ENCODE measurements around the gene ZNF678.
"Not testable (repeated sequence)": the region's sequence is repeated elsewhere in the genome, so short reads cannot be mapped to it uniquely, and the experiment has no call there.

Gene ZNF678

DNA sequence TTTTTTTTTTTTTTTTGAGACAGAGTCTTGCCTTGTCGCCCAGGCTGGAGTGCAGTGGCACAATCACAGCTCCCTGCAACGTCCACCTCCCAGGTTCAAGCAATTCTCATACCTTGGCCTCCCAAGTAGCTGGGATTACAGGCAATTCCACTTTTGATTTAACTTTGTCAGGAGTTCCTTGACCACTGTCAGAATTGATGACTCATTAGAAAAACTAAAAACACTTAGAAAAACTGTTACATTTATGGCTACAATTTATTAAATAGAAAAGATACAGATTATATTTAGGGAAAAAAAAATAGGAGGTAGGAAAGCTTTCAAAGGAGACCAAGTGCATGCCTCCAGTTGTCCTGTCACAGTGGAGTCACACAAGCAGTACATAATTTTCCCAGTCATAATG, 20.0 kb downstream of the ZNF678 start:
- Histone ChIP-seq H2AFZ (ENCODE audit: low read length) (no peak overlapping the region), H3K9me2 (ENCODE audit: low read depth, low read length) (no peaks in the 10 kb centered on the region), H3K4me1 (ENCODE audit: insufficient read depth, low read length, severe bottlenecking) (no peaks in the 10 kb centered on the region), H3K36me3 (ENCODE audit: insufficient read depth, low read length) (peaks cover 19% of the 10 kb centered on the region), H3K27me3 (ENCODE audit: insufficient read depth, low read length) (no peaks in the 10 kb centered on the region), H3F3A (ENCODE audit: insufficient read depth, low read length) (no peaks in the 10 kb centered on the region), H3K4me2 (ENCODE audit: low read length) (no peak overlapping the region), H4K20me1 (ENCODE audit: insufficient read depth, low read length) (no peaks in the 10 kb centered on the region), H3K79me2 (ENCODE audit: insufficient read depth, low read length) (peaks cover 18% of the 10 kb centered on the region), H3K9ac (ENCODE audit: low read length) (no peak overlapping the region), H3K4me3 (ENCODE audit: low read depth, low read length, poor library complexity, severe bottlenecking) (no peak overlapping the region), H3K9me3 (ENCODE audit: low read length) (peaks cover 31% of the 10 kb centered on the region), H3K27ac (ENCODE audit: low read depth, low read length, poor library complexity, severe bottlenecking) (no peak overlapping the region)
- TF ChIP-seq, protein P1, sequence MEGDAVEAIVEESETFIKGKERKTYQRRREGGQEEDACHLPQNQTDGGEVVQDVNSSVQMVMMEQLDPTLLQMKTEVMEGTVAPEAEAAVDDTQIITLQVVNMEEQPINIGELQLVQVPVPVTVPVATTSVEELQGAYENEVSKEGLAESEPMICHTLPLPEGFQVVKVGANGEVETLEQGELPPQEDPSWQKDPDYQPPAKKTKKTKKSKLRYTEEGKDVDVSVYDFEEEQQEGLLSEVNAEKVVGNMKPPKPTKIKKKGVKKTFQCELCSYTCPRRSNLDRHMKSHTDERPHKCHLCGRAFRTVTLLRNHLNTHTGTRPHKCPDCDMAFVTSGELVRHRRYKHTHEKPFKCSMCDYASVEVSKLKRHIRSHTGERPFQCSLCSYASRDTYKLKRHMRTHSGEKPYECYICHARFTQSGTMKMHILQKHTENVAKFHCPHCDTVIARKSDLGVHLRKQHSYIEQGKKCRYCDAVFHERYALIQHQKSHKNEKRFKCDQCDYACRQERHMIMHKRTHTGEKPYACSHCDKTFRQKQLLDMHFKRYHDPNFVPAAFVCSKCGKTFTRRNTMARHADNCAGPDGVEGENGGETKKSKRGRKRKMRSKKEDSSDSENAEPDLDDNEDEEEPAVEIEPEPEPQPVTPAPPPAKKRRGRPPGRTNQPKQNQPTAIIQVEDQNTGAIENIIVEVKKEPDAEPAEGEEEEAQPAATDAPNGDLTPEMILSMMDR (IDR thresholded peaks at IDR 0.05; ENCODE audit: low read length), result no peak
- no peak for TF ChIP-seq EZH2 (IDR thresholded peaks at IDR 0.05; ENCODE audit: borderline replicate concordance, low read length)

DNA sequence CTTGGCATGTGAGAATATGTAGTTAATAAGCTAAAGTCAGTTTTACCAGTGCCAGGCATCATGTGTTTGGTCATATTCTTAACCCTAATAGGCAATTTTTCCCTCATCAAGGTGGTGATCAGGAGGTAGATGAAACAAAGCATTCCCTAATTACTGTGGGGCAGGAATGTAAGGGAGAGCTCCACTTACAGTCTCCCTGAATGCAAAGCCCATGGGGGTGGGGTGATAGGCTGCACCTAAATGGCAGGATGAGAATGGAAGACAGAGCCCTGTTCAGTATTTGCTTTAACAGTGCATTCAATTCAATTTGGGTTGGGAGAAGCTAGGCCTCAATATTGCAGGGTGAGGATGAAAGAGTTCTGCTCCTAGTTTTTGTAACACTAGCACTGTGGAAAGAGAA, 23.4 kb downstream of the ZNF678 start:
- H4K20me1 ChIP-seq (ENCODE audit: insufficient read depth, low read length), result no peaks in the 10 kb centered on the region
- H3K36me3 ChIP-seq (ENCODE audit: insufficient read depth, low read length), result peaks cover 19% of the 10 kb centered on the region
- peaks cover 11% of the 10 kb centered on the region for H3K79me2 ChIP-seq (ENCODE audit: insufficient read depth, low read length)
- no peaks in the 10 kb centered on the region for H3F3A ChIP-seq (ENCODE audit: insufficient read depth, low read length)
- H3K9me3 ChIP-seq (ENCODE audit: low read length), result peaks cover 17% of the 10 kb centered on the region
- no peaks in the 10 kb centered on the region for H3K4me1 ChIP-seq (ENCODE audit: insufficient read depth, low read length, severe bottlenecking)
- no peak overlapping the region for H3K27ac ChIP-seq (ENCODE audit: low read depth, low read length, poor library complexity, severe bottlenecking)
- H3K9me2 ChIP-seq (ENCODE audit: low read depth, low read length), result no peaks in the 10 kb centered on the region
- no peak for TF ChIP-seq EZH2 (IDR thresholded peaks at IDR 0.05; ENCODE audit: borderline replicate concordance, low read length)
- TF ChIP-seq, protein P1 (IDR thresholded peaks at IDR 0.05; ENCODE audit: low read length), result no peak
- H3K4me2 ChIP-seq (ENCODE audit: low read length), result no peak overlapping the region
- no peak overlapping the region for H2AFZ ChIP-seq (ENCODE audit: low read length)
- H3K4me3 ChIP-seq (ENCODE audit: low read depth, low read length, poor library complexity, severe bottlenecking), result no peak overlapping the region
- no peak overlapping the region for H3K9ac ChIP-seq (ENCODE audit: low read length)
- no peaks in the 10 kb centered on the region for H3K27me3 ChIP-seq (ENCODE audit: insufficient read depth, low read length)

DNA sequence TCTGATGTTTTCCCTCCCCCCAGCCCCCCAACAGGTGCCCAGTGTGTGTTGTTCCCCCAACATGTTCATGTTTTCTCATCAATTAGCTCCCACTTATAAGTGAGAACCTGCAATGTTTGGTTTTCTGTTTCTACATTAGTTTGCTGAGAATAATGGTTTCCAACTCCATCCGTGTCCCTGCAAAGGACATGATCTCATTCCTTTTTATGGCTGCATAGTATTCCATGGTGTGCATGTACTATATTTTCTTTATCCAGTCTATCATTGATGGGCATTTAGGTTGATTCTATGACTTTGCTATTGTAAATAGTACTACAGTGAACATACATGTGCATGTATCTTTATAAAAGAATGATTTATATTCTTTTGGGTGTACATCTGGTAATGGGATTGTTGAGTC, 24.6 kb downstream of the ZNF678 start:
- no peaks in the 10 kb centered on the region for H3K4me1 ChIP-seq (ENCODE audit: insufficient read depth, low read length, severe bottlenecking)
- H3K79me2 ChIP-seq (ENCODE audit: insufficient read depth, low read length), result peaks cover 1% of the 10 kb centered on the region; the same call in 1 of the 2 replicates
- H3K36me3 ChIP-seq (ENCODE audit: insufficient read depth, low read length), result peaks cover 14% of the 10 kb centered on the region
- no peak overlapping the region for H2AFZ ChIP-seq (ENCODE audit: low read length)
- H3K9me2 ChIP-seq (ENCODE audit: low read depth, low read length), result no peaks in the 10 kb centered on the region
- H3K27ac ChIP-seq (ENCODE audit: low read depth, low read length, poor library complexity, severe bottlenecking), result no peak overlapping the region
- TF ChIP-seq EZH2 (IDR thresholded peaks at IDR 0.05; ENCODE audit: borderline replicate concordance, low read length), result no peak
- TF ChIP-seq, protein P1 (IDR thresholded peaks at IDR 0.05; ENCODE audit: low read length), result no peak
- no peaks in the 10 kb centered on the region for H3K27me3 ChIP-seq (ENCODE audit: insufficient read depth, low read length)
- H3F3A ChIP-seq (ENCODE audit: insufficient read depth, low read length), result no peaks in the 10 kb centered on the region
- no peaks in the 10 kb centered on the region for H4K20me1 ChIP-seq (ENCODE audit: insufficient read depth, low read length)
- no peak overlapping the region for H3K4me2 ChIP-seq (ENCODE audit: low read length)
- no peak overlapping the region for H3K4me3 ChIP-seq (ENCODE audit: low read depth, low read length, poor library complexity, severe bottlenecking)
- no peak overlapping the region for H3K9ac ChIP-seq (ENCODE audit: low read length)
- peaks cover 13% of the 10 kb centered on the region for H3K9me3 ChIP-seq (ENCODE audit: low read length)

DNA sequence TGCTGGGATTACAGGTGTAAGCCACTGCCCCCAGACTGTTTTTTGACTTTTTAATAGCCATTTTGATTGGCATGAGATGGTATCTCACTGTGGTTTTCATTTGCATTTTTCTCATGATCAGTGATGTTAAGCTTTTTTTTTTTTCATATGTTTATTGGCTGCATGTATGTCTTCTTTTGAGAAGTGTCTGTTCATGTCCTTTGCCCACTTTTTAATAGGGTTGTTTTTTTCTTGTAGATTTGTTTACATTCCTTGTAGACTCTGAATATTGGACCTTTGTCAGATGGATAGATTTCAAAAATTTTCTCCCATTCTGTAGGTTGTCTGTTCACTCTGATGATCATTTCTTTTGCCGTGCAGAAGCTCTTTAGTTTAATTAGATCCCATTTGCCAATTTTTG, 25.4 kb downstream of the ZNF678 start:
- H3K9me2 ChIP-seq (ENCODE audit: low read depth, low read length); H3K27ac ChIP-seq (ENCODE audit: low read depth, low read length, poor library complexity, severe bottlenecking); H3F3A ChIP-seq (ENCODE audit: insufficient read depth, low read length); H4K20me1 ChIP-seq (ENCODE audit: insufficient read depth, low read length); H3K79me2 ChIP-seq (ENCODE audit: insufficient read depth, low read length); H2AFZ ChIP-seq (ENCODE audit: low read length); H3K4me3 ChIP-seq (ENCODE audit: low read depth, low read length, poor library complexity, severe bottlenecking); H3K27me3 ChIP-seq (ENCODE audit: insufficient read depth, low read length); H3K9me3 ChIP-seq (ENCODE audit: low read length); H3K4me1 ChIP-seq (ENCODE audit: insufficient read depth, low read length, severe bottlenecking); H3K4me2 ChIP-seq (ENCODE audit: low read length); H3K9ac ChIP-seq (ENCODE audit: low read length): not testable (repeated sequence)
- peaks cover 11% of the 10 kb centered on the region for H3K36me3 ChIP-seq (ENCODE audit: insufficient read depth, low read length)

DNA sequence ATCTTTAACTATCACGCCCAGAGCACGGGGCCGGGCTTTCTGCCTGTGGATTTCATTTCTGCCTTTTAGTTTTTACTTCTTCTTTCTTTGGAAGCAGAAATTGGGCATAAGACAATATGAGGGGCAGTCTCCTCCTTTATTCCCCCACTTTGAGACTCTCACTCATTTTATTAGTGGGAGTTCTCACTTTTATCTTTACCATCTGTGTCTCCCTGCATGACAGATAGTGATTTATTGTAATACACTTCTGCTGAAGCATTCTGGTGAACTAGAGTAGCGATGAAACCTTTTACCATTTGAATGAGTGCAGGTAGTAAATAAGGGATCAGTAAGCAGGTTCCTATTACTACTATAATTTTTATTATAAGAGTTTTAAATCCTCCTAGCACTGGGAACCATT, 26.4 kb downstream of the ZNF678 start:
- not testable (repeated sequence) for H3K27ac ChIP-seq (ENCODE audit: low read depth, low read length, poor library complexity, severe bottlenecking); H3K9me3 ChIP-seq (ENCODE audit: low read length); H4K20me1 ChIP-seq (ENCODE audit: insufficient read depth, low read length); H3F3A ChIP-seq (ENCODE audit: insufficient read depth, low read length); H3K9me2 ChIP-seq (ENCODE audit: low read depth, low read length); H2AFZ ChIP-seq (ENCODE audit: low read length); H3K36me3 ChIP-seq (ENCODE audit: insufficient read depth, low read length); H3K4me3 ChIP-seq (ENCODE audit: low read depth, low read length, poor library complexity, severe bottlenecking); H3K79me2 ChIP-seq (ENCODE audit: insufficient read depth, low read length); H3K27me3 ChIP-seq (ENCODE audit: insufficient read depth, low read length); H3K9ac ChIP-seq (ENCODE audit: low read length); H3K4me2 ChIP-seq (ENCODE audit: low read length); H3K4me1 ChIP-seq (ENCODE audit: insufficient read depth, low read length, severe bottlenecking)

DNA sequence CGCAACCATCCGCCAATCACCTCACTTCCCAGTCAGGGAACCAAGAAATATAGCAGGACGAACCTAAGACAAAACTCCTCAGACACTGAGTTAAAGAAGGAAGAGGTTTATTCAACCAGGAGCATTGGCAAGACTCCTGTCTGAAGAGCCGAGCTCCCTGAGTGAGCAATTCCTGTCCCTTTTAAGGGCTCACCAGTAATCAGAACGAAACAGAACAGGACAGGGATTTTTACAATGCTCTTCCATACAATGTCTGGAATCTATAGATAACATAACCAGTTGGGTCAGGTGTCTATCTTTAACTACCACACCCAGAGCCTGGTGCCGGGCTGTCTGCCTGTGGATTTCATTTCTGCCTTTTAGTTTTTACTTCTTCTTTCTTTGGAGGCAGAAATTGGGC, 32.9 kb downstream of the ZNF678 start:
- H3F3A ChIP-seq (ENCODE audit: insufficient read depth, low read length); H2AFZ ChIP-seq (ENCODE audit: low read length); H3K4me1 ChIP-seq (ENCODE audit: insufficient read depth, low read length, severe bottlenecking); H3K4me3 ChIP-seq (ENCODE audit: low read depth, low read length, poor library complexity, severe bottlenecking); H3K79me2 ChIP-seq (ENCODE audit: insufficient read depth, low read length); H3K9ac ChIP-seq (ENCODE audit: low read length); H3K27ac ChIP-seq (ENCODE audit: low read depth, low read length, poor library complexity, severe bottlenecking); H3K27me3 ChIP-seq (ENCODE audit: insufficient read depth, low read length); H3K4me2 ChIP-seq (ENCODE audit: low read length); H4K20me1 ChIP-seq (ENCODE audit: insufficient read depth, low read length); H3K36me3 ChIP-seq (ENCODE audit: insufficient read depth, low read length); H3K9me2 ChIP-seq (ENCODE audit: low read depth, low read length): not testable (repeated sequence)
- H3K9me3 ChIP-seq (ENCODE audit: low read length), result peaks cover 15% of the 10 kb centered on the region

All from OCI-LY1 (cell line).